Measurements from ENCODE around the gene NR5A1. TPM values are rescaled to one million over a fixed set of nuclear protein-coding genes. Genes with fewer than 3 reads are reported as not detected.

Gene NR5A1
- polyA plus RNA-seq, 2 of the 4 experiments (the other 2 are of a cell fraction): not detected

DNA sequence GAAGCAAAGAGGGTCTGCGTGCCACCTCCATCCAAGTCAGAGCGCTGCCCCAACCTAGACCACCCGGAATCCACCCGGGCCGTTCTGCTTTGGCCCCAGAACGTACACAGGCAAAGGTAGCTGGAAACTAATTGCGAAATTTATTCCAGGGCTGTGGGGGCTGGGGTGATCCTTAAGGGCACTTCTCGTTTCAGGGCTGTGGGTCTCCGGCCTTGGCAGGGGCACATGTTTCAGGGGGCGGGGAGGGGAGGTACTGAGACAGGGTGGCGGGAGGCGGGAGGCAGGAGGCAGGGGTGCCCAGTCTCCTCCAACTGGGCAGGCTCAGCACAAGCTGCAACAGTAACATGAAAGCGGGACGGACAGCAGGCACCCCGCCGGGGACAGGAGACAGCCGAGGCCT is 26.1 kb downstream of the NR5A1 start:
- POLR2A ChIA-PET: no interaction called here
- peak in 1 of 2 experiments; percentile 24; a peak in 1 of 4 replicates for TF ChIP-seq CEBPB (IDR thresholded peaks at IDR 0.05)
- TF ChIP-seq HOXB5 (CRISPR knock-in tag; IDR thresholded peaks at IDR 0.05): no peak
- no peak for TF ChIP-seq JUNB (IDR thresholded peaks at IDR 0.05)
- no peak overlapping the region for H3K4me3 ChIP-seq
- no peak overlapping the region for H3K27ac ChIP-seq
- CTCF ChIA-PET: interaction anchor here (0.6 to 3.3 kb wide), 13 partner anchors 11 to 76 kb away, joined by 3 to 25 read pairs (median 3); partner anchors contain the start of gene PSMB7
- no peak for ATAC-seq
- no peak overlapping the region for H3K4me2 ChIP-seq
- H3K4me1 ChIP-seq: peaks cover 7% of the 10 kb centered on the region; the same call in 2 of the 3 replicates
- no peak for DNase-seq (ENCODE audit: low read depth in 1 of 2, low spot score in 1 of 2)
- H3K9me3 ChIP-seq: no peaks in the 10 kb centered on the region
- no peak for FAIRE-seq
- 71% methylated on average over 14 of the region's 17 CpGs for WGBS (ENCODE audit: missing lambda C conversion rate)

GRCh38 chr9:124480621-124480981 is 26.6 kb downstream of the NR5A1 start:
- TF ChIP-seq GATA3 (IDR thresholded peaks at IDR 0.05; ENCODE audit: borderline replicate concordance) (no peak), ESRRA (IDR thresholded peaks at IDR 0.05; ENCODE audit: borderline replicate concordance, low read length) (no peak), MAX (IDR thresholded peaks at IDR 0.05) (peak; percentile 71), SMC3 (IDR thresholded peaks at IDR 0.05) (peak; percentile 44; the same call in 2 of the 3 replicates), NFE2L2 (conservative IDR thresholded peaks at IDR 0.05; ENCODE audit: low read length) (no peak), CTCF (IDR thresholded peaks at IDR 0.05) (peak; percentile 61), RAD21 (conservative IDR thresholded peaks at IDR 0.05 in 1 of 2, IDR thresholded peaks at IDR 0.05 in 1 of 2) (peak; percentile 23 to 52; a peak in 2 of 5 replicates), E2F6 (IDR thresholded peaks at IDR 0.05; ENCODE audit: borderline replicate concordance, low read depth) (peak; percentile 81; the same call in 1 of the 2 replicates), USF2 (IDR thresholded peaks at IDR 0.05) (peak; percentile 29; the same call in 1 of the 2 replicates)
- Histone ChIP-seq H3K9me3 (no peaks in the 10 kb centered on the region), H3K27ac (no peak overlapping the region), H3K4me1 (peaks cover 7% of the 10 kb centered on the region; the same call in 2 of the 3 replicates), H3K4me3 (no peak overlapping the region), H3K4me2 (no peak overlapping the region)
- CTCF ChIA-PET: interaction anchor here (0.6 to 3.3 kb wide), 12 partner anchors 10 to 75 kb away, joined by 3 to 25 read pairs (median 4); partner anchors contain the start of gene PSMB7
- ATAC-seq (peak; percentile 62 to 85), FAIRE-seq (no peak), DNase-seq (ENCODE audit: low read depth in 1 of 2, low spot score in 1 of 2) (peak; percentile 53 to 92)
- POLR2A ChIA-PET: no interaction called here
- WGBS (ENCODE audit: missing lambda C conversion rate): 21% methylated on average over 7 of the region's 7 CpGs

- 60% methylated on average over 6 of the region's 6 CpGs for WGBS (ENCODE audit: missing lambda C conversion rate)
- POLR2A ChIA-PET: no interaction called here
- DNase-seq (ENCODE audit: low read depth in 1 of 2, low spot score in 1 of 2) (no peak), ATAC-seq (peak in 1 of 2 experiments; percentile 4; a peak in 3 of 6 replicates), FAIRE-seq (no peak)
- Histone ChIP-seq H3K4me3 (no peak overlapping the region), H3K9me3 (no peaks in the 10 kb centered on the region), H3K4me2 (no peak overlapping the region), H3K27ac (no peak overlapping the region), H3K4me1 (peaks cover 7% of the 10 kb centered on the region; the same call in 2 of the 3 replicates)
- CTCF ChIA-PET: interaction anchor here (0.6 to 3.3 kb wide), 9 partner anchors 13 to 75 kb away, joined by 3 to 25 read pairs (median 4); partner anchors contain the start of gene PSMB7
- TF ChIP-seq HOXA7 (CRISPR knock-in tag; IDR thresholded peaks at IDR 0.05) (no peak), NPAS2 (CRISPR knock-in tag; IDR thresholded peaks at IDR 0.05; ENCODE audit: borderline replicate concordance) (no peak), HES2 (IDR thresholded peaks at IDR 0.05) (no peak), TP53 (CRISPR knock-in tag; IDR thresholded peaks at IDR 0.05) (no peak), MAX (IDR thresholded peaks at IDR 0.05) (no peak), JUNB (IDR thresholded peaks at IDR 0.05) (no peak), RFX5 (IDR thresholded peaks at IDR 0.05) (no peak), REST (IDR thresholded peaks at IDR 0.05) (no peak), RAD21 (conservative IDR thresholded peaks at IDR 0.05 in 1 of 2, IDR thresholded peaks at IDR 0.05 in 1 of 2) (no peak), RNF2 (IDR thresholded peaks at IDR 0.05; ENCODE audit: borderline replicate concordance, low read depth) (no peak), CHD4 (IDR thresholded peaks at IDR 0.05; ENCODE audit: borderline replicate concordance) (no peak), CBX8 (IDR thresholded peaks at IDR 0.05) (no peak)
- TF ChIP-seq, protein P1, sequence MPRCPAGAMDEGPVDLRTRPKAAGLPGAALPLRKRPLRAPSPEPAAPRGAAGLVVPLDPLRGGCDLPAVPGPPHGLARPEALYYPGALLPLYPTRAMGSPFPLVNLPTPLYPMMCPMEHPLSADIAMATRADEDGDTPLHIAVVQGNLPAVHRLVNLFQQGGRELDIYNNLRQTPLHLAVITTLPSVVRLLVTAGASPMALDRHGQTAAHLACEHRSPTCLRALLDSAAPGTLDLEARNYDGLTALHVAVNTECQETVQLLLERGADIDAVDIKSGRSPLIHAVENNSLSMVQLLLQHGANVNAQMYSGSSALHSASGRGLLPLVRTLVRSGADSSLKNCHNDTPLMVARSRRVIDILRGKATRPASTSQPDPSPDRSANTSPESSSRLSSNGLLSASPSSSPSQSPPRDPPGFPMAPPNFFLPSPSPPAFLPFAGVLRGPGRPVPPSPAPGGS (IDR thresholded peaks at IDR 0.05): no peak
Observed at GRCh38 chr9:124479947-124480620, 27.1 kb downstream of the NR5A1 start.

All from A549 (cell line).